HG03103 (cell line): ENCODE data around the gene ZFYVE9.
"Not testable (repeated sequence)": the region's sequence is repeated elsewhere in the genome, so short reads cannot be mapped to it uniquely, and the experiment has no call there.

Source experiments
- ATAC-seq: cut with Tn5 transposase; IDR thresholded peaks from one replicate; pipeline ENCODE4 v1.9.1; 2021; ENCODE audit warnings: low read depth; ENCODE audit not compliant: unreplicated experiment

Gene ZFYVE9

DNA sequence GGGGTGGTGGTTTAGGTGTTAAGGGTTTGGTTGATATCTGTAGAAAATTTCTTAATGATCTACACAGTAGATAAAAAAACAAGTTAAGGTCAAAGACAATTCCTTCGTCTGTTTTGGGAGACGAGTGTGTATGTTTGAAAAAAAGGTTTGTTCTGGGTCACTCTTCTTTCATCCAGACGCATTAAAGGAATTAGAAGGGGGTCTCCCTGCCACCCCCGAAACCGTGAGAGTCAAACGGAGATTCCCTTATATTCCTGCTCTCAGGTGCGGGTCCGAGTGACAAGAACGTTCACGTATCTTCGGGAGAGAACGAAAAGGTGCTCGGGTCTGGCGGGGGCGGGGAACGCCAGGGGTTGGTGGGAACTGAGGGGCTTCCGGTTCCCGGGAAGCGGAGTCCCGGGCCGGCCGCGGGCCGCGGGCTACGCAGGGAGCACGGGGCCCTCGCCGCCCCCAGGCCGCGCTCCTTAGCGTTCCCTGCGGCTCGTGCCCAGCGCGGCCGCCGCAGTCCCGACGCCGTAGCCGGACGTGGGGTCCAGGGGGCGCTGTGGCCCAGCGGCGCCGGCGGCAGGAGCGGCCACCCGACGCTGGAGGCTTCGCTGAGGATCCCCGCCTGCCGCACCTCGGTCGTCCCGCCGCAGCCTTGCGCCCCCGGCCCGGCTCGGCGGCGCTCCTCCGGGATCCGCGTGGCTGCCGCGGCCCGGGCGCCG is at the start of gene ZFYVE9:
TSS of gene ZFYVE9 (plus strand) at position 577 of the 707 bp plus-strand sequence. CDS start 91,118 bp downstream, outside the sequence.
- ATAC-seq = no peak

- not testable (repeated sequence) for ATAC-seq
Observed at GRCh38 chr1:52094300-52094699, 47.6 kb upstream of the ZFYVE9 start.

- ATAC-seq = no peak
Observed at GRCh38 chr1:52096216-52096615, 45.7 kb upstream of the ZFYVE9 start.

DNA sequence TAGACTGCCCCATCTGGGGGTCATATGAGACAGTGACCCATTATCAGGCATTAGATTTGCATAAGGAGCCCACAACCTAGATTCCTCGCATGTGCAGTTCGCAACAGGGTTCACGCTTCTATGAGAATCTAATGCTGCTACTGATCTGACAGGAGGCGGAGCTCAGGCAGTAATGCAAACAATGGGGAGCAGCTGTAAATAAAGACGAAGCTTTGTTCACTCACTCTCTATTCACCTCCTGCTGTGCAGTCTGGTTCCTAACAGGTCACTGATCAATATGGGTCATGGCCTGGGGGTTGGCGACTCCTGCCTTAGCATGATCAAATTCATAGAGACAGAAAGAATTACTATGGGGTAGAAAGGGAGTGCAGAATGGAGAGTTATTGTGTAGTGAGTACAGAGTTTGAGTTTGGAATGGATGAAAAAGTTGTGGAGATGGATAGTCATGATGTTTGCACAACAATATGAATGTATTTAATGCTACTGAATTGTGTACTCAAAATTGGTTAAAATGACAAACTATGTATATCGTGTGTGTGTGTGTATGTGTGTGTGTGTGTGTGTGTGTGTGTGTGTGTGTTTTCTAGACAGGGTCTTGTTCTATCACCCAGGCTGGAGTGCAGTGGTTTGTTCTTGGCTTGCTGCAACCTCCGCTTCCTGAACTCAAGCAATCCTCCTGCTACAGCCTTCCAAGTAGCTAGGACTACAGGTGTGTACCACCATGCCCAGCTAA is 43.6 kb upstream of the ZFYVE9 start:
- ATAC-seq = no peak

- ATAC-seq = no peak
Observed at GRCh38 chr1:52102336-52103013, 39.4 kb upstream of the ZFYVE9 start.

DNA sequence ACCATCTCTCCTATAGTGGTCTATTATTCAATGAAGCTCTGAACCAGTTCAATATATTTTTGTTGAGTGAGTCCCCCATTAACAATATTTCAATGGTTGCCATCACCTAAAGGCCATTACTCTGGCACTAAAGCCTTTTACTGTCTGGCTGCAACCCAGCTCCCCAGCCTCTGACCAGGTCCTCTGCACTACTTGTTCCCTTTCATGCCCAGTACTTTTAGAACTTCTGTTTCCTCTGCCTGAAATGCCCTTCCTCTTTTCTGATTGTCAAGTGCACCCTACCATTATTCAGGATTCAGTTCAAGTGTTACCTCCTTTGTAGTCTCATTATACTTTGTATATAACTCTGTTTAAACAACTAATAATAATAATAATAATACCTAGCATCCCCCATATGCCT is 30.4 kb upstream of the ZFYVE9 start:
- ATAC-seq = no peak

GRCh38 chr1:52112489-52112888 is 29.4 kb upstream of the ZFYVE9 start:
- no peak for ATAC-seq

DNA sequence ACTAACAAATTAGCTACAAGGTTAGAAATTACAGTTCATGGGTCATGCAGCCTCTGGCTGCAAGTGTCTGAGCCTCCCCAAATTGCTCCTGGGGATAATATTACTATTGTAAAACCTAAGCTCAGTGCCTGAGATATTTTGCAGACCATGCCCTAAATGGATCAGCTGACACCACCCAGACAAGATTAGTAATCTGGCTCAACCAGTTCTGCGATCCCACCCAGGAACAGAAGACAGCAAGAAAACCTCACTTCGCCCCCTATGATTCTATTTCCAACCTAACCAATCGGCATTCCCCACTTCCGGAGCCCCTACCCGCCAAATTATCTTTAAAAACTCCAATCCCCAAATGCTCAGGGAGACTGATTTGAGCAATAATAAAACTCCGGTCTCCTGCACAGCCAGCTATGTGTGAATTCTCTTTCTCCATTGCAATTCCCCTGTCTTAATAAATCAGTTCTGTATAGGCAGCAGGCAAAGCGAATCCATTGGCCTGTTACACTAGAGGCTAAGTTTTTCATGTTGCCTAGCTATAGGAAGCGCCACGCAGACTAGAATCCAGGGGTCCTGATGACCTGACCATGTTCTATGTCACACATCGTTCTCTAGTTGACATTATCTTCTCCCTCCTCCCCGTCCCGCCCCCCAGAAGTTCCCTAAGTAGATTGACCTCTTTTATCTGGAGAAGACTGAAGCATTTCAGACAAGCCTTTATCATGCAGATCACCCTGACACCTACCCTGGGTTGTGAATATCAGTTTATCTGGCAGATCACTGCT is 22.4 kb upstream of the ZFYVE9 start:
- no peak for ATAC-seq

- no peak for ATAC-seq
Observed at GRCh38 chr1:52122384-52122783, 19.5 kb upstream of the ZFYVE9 start.

- no peak for ATAC-seq
Observed at GRCh38 chr1:52123622-52124021, 18.3 kb upstream of the ZFYVE9 start.

DNA sequence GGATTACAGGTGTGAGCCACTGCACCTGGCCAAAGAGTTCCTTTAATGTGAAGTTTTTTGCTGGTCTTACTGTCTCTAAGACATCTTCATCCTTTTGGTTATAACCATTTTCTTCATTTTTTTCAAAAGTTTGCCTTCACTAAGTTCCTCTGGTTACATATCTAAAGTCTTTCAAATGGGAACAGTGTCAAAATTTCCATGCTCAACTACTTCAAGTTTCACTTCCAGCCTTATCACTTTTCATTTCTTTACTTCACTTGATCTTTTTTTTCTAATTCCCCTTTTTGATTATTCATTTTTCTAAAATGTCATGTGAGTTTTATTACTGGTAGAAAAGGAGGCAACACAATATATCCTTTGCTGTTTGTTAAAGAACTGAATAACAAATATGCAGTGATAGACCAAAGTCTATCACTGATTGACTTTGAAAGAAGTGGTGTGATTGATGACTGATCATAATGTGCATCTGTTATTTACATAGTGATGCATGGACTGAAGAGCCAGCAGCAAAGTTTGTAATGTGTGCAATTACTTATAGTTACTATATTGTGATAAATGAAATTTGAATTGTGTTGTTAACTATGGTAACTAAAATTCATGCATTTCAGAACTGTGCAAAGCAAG is 16.0 kb upstream of the ZFYVE9 start:
- no peak for ATAC-seq

DNA sequence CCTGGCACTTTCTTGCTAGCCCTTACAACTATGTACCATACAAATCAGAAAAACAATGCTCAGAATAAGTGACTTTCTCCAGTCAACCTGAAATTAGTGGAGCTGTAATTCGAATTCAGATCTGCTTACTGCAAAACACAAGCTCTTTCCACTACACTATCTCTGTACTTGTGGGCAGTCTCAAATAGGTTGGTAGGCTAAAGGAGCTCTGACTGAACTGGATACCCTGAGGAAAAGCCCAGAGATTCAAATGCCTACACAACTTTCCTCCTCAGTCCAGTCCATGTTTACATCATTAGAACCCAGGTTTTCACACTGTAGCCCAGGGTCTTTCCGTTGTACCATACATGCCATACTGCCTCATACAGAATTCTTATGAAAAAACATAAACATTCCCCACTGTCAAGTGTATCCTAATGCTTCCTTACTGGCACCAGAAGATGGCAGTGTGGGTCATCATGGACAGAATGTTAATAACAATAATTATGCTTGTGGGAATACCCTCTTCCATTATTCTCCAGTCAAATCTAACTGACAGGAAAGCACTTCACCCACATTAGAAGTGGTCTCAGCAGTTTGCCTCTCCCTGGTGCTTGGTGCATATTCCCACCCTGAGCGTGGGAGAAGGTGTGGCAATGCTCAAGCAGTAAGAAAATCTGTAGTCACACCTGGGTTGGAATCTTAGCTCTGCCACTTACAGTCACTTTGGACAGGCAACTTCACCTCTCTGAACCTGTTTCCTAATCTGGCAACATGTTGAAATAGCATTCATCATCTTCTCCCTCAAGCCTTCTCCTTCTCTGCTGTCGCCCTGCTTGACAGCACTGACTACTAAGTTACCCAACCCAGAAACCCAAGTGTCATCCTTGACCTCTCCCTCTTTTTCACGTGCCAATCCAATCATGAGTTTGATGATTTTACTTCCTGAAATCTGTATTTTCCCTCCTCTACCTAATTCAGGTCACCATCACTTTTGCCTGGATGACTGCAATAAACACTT is 14.4 kb upstream of the ZFYVE9 start:
- no peak for ATAC-seq

DNA sequence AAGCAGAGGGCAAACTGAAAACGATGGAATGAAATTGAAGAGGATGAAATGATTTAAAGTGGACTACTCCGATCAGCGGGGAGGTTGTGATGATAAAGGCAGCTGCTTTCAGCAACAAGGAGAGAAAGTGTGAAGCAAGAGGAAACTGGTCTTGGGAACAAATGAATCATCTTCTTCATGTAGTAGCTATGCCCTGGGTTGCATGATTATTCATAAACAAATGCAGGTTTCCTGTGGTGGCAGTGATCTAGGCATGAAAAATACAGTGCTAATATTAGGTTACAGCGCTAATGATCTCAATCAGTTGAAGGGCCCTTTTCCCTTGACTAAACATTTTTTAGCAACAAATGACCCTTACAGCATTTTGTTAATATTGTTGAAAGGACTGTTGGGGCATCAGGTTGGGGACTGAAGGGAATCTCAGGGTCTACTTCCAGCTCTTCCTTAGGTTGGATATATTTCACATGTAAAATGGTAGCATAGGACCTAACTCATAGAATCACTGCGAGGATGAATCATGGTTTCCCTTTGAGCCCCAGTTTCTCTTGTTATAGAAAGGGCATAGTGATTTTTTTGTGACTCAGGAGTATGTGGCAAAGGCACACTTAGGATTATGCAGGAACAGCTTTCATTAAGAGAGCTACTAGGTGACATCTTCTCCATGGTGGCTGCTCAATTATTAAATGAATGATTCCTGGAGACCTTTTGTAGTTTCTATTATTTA is 1.9 kb upstream of the ZFYVE9 start:
- ATAC-seq = no peak

DNA sequence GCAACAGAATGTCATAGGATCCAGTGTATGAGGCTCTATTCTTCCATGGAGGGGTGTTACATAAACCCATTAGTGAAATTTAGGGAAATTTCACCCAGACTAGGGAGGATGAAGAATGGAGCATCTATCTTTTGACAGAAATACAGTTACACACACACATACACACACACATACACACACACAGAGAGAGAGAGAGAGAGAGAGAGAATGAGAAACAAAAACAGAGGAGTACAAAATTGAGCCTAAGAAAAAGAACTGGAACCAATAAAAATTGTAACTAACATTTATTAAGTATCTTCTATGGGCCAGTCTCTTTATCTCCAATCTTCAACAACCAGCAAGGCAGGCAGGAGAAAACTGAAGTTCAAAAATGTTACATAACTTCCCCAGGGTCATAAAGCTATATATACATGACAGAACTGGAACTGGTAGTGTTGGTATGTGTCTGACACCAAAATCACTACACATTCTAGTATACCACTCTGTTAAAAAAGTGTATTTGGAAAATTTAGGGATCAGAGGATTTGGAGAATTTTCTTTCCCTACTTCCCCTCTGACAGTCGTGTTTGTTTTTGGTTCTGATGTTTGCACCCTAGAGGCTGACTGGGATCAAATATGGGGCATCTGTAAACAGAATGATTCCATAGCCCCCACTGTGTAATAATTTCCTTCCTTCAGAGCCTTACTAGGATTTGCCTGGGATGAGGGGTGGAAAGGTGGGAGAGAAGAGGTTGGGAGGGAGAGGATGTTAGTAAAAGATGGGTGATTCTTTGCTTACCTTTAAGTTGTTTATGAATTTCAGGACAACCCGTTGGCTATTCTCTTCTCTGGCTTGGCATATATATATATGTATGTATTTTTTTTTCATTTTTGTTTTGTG is 1.0 kb upstream of the ZFYVE9 start:
- ATAC-seq = no peak

- ATAC-seq = no peak
Observed at GRCh38 chr1:52142220-52143183, 613 bp downstream of the ZFYVE9 start.

DNA sequence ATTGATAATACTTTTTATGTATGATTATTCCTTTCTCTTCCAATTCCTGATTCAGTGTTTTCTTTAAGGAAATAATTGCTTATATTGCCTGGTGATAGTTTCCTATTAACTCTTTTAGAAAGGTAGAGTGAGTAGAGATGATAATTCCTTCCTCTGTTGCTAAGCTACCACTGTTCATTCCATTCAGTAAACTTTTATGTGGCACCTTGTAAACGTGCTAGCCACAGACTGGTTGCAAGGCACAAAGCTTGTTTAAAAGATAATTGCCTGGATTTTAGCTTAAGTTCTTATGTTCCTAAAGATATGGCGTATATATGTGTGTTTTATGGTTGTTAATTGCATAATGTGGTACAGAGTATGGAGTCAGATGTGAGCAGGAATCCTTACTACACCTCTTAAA is 3.2 kb downstream of the ZFYVE9 start:
- no peak for ATAC-seq
